HTR-8/SVneo (cell line): Measurements from ENCODE around the gene STK4.
A peak's percentile ranks its signal among the peaks of the same experiment; 100 is the strongest.

ENCODE experiments used
- DNase-seq: peaks from one replicate; pipeline ENCODE4 v3.0.0; 2011; ENCODE audit warnings: low spot score, mixed read lengths; ENCODE audit not compliant: insufficient read length
- FAIRE-seq: peaks from 2 replicates; lab custom pipeline; 2011; peaks lifted over from hg19 to GRCh38; lab: Jason Lieb, UNC

STK4 gene

DNA sequence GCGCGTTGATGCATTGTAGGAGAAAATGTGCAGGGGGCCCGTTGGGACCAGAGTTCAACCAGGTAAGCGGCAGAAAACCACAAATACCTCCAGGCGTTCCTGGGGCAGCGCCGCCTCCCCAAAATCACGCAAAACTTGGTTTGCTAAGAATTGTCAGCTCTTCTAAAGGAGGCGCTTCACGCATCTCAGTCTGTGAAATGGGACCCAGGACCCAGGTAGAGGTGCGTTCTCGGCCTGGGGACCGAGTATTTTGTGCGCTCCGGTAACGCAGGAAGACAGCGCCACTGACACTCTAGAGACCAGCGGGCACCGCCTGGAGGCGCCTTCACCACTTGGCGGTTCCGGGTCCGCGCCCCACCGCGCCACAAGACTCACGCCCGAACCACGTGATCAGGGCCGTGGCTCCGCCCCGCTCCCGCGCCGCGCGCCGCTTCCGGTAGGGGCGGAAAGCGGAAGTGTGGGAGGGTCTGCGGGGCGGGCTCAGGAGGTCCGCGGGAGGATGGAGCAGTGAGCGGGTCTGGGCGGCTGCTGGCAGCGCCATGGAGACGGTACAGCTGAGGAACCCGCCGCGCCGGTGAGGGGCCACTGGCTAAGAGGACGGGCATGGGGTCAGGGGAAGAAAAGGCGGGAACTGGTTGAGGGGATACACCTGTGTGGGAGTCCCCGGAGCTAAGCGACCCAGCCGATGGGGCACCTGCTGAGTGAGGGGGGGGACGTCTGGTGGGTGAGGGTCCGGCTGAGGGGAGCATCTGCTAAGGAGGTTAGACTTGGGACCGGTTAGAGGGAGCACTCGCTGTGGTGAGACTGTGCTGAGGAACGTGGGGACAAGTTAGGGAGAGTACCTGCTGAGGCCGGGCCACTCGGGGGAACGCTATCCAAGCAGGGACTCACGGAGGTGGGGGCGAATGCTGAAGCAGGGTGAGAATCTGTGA lies at the start of gene STK4:
Gene STK4 (plus strand): TSS at position 483 of the 932 bp plus-strand sequence. CDS start 57 bp downstream, at position 540.
- DNase-seq (peak; percentile 97), FAIRE-seq (peak; percentile 99)

DNA sequence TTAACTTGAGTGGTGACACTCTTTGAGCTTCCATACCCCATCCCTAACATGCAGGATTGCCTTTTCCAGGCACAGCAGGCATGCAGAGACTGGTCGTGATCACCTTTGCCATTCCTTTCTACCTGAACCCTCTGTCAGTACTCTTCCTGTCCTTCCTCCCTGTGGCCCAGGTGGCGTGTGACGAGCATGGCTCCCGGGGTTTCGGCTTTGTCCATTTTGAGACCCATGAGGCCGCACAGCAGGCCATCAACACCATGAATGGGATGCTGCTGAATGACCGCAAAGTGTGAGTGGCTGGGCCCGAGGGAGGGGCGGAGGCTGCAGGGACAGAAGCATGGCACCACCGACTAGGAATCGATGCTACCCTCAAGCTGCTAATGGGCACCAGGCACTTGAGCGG lies 49.7 kb upstream of the STK4 start:
- FAIRE-seq (no peak), DNase-seq (no peak)

DNA sequence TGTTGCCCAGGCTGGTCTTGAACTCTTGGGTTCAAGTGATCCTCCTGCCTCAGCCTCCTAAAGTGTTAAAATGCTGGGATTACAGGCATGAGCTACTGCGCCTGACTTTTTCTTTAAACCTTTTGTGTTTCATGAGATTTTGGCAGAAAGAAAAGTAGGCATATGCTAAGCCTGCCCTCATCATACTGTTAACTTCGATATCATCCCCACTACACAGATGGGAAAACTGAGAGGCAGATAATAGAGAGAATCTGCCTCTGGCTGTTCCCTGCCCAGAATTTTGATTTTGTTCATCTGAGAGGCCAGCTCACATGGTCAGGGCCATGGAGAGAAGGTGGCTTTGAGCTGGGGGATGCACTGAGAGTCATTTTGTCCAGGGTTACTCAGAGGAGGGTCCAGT lies 48.9 kb upstream of the STK4 start:
- DNase-seq (no peak), FAIRE-seq (no peak)

DNA sequence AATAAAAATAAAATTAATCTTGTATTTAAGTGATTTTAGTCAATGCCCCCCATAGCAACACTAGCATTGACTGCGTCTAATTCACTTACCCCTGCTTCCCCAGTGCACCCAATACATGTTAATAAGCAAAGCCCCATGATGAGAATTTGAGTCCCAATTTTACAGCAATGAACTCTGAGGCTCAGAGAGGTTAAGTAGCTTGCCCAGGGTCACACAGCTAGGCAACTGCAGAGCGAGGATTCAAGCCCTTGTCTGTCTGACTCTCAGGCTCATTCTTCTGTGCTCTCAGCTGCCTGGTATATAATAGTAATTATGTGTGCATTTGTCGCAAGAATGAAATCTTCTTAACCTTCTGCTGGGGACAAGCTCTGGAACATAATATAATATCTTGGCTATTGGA lies 48.0 kb upstream of the STK4 start:
- DNase-seq (no peak), FAIRE-seq (no peak)

DNA sequence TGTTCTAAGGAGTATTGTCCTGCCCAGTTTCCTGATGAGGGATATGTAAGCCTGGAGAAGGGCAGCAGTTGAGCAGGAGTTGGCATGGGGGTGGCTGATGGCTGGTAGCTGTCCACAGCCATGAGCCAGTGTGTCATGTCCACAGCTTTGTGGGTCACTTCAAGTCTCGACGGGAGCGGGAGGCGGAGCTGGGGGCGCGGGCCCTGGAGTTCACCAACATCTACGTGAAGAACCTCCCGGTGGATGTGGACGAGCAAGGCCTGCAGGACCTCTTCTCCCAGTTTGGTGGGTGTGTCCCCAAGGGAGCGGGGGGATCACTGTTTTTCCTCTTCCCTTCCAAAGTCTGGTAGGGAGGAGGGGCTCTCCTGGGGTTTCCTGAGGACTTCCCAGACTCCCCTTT lies 47.6 kb upstream of the STK4 start:
- no peak for DNase-seq
- FAIRE-seq, result peak; percentile 23

DNA sequence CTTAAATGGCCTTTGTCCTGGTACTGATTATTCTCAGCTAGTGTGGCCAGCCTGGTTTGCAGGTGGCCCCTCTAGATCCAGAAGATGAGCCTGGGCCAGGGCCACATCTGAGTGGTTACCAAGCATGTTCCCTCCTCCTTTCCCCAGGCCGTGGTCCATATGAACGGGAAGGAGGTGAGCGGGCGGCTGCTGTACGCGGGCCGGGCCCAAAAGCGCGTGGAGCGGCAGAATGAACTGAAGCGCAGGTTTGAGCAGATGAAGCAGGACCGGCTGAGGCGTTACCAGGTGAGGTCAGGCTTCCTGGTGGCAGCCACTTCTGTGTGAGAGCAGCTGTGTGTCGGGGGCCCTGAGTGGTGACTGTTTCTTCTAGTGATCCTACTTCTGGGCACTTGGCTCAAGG lies 44.9 kb upstream of the STK4 start:
- peak; percentile 69 for FAIRE-seq
- DNase-seq, result no peak

DNA sequence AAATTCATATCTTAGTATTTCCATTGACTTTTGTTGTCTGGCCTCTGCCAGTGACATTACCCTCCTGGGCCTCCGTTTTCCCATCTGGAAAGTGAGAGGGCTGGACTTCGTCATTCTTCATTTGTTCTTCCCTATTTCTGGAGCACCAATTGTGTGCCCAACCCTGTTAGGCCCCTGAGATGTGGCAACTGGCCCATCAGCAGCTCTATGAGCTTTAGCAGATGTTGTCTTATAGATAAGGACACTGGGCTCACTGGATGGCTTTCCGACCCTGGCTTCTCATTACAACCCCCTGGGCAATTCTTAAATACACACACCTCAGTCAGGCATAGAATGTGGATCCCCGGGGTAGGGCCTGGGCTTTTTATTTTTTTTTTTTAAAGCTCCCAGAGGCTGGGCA lies 41.8 kb upstream of the STK4 start:
- DNase-seq, result no peak
- no peak for FAIRE-seq

DNA sequence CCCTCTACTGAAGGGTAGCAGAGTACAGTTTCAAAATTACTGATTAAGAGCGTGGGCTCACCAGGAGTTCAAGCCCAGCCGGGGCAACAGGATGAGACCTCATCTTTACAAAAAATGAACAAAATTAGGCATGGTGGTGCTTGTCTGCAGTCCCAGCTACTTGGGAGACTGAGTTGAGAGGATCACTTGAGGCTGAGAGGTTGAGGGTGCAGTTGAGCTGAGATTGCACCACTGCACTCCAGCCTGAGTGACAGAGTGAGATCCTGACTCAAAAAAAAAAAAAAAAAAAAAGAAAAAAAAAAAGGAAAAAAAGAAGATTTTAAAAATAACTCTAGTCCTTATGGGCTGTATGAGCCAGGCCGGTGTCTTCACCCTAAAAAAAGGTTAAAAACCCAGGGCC lies 37.7 kb upstream of the STK4 start:
- FAIRE-seq (no peak), DNase-seq (no peak)

DNA sequence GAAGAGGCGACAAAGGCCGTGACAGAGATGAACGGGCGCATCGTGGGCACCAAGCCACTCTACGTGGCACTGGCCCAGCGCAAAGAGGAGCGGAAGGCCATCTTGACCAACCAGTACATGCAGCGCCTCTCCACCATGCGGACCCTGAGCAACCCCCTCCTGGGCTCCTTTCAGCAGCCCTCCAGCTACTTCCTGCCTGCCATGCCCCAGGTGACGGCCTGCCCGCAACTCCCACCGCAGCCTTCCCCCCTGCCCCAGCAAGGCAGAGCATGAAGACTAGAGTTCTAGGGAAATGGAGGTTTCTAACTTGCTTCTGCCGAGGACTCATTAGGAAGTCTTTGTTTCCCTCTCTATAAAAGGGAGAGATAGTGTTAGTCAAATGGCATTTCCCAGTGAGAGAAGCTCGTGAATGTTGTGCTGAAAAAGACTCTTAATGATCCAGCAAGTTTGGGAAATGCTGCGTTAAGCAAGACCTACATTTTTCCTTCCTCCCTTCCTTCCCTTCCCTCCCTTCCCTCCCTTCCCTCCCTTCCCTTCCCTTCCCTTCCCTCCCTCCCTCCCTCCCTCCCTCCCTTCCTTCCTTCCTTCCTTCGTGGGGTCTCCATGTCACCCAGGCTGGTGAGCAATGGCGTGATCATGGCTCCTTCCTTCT lies 35.7 kb upstream of the STK4 start:
- FAIRE-seq (peak; percentile 31), DNase-seq (no peak)

DNA sequence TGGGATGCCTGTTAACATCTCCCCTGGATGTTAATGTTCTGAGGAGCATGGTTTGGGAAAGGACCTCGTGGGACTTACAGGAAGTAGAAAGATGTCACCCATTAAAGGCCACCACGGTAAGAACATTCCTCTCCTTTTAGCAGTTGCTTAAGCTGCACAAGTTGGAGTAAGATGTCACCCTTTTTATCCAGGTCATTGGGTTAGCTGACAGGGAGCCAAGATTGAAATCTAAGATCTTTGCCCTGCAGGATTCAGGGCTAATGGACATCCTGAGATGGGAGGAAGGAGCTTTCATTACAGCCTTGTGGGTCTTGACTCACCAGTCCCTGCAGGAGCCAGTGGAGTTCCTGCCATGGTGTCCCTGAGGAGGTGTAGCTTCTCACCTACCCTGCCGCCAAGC lies 34.4 kb upstream of the STK4 start:
- FAIRE-seq, result peak; percentile 44
- no peak for DNase-seq

DNA sequence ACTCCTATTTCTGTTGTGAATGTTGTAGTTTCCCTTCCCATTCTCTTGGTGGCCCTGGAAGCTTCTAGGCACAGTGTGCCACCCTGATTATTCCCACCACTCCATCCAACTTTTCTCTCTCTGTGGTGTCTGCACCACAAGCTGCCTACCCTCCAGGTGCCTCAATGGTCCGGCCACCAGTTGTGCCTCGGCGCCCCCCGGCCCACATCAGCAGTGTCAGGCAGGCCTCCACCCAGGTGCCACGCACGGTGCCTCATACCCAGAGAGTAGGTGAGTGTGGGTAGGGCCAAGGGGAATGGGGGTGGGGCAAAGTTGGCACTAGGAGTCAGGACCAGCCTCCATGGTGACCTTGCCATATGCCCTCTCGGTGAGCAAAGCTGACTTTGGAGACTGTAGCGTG lies 33.4 kb upstream of the STK4 start:
- FAIRE-seq (peak; percentile 89), DNase-seq (no peak)

DNA sequence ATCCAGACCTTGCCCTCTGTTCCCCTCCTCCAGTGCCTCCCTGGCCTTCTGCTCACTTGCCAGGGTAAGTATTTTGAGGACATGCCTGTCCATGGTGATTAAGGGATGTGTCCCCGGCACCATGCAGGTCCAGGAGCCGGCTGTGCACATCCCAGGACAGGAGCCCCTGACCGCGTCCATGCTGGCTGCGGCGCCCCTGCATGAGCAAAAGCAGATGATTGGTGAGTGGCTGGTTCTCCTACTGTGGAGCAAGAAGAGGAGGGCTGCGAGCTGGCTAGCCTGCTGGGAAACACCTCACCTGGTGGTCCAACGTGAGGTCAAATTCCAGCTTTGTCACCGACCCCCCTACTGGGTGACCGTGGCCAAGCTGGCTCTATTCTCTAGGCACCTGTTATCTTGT lies 29.8 kb upstream of the STK4 start:
- DNase-seq (no peak), FAIRE-seq (no peak)

DNA sequence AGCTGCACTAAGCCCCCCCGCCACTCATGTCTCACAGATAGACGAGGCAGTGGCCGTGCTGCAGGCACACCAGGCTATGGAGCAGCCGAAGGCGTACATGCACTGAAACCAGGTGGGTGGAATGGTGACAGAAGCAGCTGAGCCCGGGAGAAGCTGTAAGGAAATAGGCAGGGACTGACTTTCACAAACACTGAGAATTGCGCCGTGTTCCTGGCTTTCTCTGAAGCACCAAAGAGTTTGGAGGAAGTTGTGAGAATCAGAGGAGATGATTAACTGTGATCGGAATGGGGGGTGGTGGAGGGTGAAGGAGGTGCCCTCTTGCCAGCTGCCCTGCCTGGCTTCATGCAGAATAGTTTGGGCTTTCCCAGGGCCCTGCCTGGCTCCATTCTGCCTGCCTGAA lies 27.7 kb upstream of the STK4 start:
- FAIRE-seq (peak; percentile 81), DNase-seq (no peak)

DNA sequence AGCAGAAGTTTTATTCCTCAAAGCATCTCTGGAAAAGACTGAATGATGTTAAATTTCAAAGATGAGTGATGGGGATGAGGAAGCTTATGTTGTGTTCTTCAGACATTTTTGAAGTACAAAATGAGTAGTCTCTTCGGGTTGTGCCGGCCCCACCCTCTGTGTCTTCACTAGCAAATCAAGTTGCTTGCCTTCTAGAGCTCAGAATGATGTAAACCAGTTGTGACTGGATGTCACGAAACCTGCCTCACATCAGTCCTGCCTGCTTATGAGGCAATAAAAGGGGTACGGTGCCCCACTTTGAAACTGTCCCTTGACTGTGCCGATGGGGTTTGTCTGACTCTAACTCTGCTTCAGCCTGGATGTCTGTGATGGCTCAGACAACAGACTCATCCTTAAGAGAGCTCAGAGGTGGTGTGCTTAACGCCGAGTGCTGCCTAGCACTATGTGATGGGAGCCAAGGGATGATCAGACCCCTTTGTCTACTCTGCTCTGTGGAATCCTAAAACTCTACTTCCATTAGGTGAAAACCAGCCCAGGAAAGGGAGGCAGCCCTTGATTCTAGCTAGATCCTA lies 25.1 kb upstream of the STK4 start:
- DNase-seq (no peak), FAIRE-seq (peak; percentile 16)

DNA sequence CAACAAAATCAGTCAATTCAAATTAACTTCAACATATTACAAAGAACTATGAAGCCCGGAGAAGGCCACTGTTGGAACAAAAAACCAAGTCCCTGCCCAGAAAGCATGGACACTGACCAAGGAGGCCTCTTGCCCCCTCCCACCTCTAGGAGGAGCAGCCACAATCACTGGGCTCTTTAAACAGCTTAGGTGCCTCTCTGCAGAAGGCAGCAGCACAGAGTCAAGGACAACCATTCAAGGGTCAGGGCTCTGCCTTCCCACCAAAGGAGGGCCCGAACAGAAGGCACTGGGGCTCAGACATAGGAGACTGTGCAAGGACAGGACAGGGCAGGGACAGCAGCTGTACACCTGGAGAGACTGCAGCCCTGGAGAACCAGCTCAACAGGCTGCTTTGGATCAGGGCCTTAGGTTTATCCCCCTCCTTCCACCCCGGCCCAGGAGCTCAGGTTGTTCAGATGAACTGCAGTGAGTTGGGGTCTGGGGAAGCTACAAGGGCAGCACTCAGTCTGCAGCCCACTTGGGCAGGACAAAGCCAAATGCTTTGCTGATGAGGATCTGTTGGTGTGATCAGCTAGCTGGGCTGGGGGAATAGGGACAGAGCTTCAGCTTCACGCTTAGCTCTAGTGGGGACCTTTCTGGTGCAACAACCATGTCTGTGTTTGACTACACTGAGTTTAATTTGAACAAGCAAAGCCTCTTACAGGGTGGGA lies 23.9 kb upstream of the STK4 start:
- no peak for FAIRE-seq
- no peak for DNase-seq

DNA sequence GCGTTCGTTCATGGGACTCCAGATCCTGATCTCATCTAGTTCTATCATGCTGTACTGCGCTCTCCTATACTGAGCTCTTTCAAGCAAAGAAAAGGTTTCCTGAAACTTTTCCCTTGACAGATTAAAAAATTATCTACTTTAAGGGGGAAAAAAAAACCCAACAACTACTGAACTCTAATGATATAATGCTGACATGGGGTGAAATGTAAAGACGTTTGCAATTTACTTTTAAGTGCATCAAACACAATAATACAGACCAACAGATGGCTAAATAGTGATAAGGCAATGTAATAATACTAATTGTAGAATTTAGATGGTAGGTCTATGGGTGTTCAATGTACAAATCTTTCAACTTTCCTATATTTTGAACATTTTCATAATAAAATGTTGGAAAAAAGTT lies 22.5 kb upstream of the STK4 start:
- FAIRE-seq (no peak), DNase-seq (no peak)

DNA sequence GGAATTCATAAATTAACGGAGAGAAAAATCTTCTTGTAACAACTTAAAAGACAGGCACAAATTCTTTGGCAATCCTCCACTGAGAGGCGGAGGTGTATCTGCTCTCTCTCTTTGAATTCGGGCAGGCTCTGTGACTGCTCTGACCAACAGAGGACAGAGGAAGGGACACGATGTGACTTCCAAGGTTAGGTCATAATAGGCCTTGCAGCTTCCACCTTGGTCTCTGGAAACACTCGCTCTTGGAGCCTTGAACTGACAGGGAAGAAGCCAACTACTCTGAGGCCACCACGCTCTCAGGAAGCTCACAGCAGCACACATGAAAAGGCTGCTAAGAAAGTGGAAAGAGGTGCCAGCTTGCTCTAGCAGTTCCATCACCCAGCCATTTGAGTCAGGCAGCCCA lies 21.1 kb upstream of the STK4 start:
- DNase-seq (no peak), FAIRE-seq (no peak)

DNA sequence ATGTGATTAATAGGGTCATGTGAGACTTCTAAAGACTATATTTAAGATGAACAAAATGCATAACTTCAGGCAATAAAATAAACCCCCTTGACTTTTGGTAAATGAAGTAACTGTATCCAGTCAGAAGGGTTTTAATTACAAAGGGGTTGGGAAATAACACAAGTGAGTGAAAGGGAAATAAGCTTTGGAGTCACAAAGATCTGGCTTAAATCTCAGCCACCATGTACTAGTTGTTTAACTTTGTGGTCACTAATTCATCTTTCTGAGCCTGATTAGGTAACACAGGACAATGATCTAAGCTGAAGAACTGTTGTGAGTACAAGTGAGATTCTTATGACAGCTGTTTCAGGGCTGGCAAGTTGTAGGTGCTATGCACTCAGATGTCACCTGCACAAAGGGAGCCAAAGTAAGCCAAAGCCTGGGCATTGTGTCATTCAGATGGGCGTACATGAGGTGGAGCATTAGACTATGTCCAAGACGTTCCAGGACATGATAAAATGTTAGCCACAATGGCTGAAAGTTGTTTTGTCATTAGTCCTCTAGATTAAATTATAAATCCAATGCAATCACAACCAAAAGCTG lies 19.9 kb upstream of the STK4 start:
- FAIRE-seq (peak; percentile 72), DNase-seq (no peak)

DNA sequence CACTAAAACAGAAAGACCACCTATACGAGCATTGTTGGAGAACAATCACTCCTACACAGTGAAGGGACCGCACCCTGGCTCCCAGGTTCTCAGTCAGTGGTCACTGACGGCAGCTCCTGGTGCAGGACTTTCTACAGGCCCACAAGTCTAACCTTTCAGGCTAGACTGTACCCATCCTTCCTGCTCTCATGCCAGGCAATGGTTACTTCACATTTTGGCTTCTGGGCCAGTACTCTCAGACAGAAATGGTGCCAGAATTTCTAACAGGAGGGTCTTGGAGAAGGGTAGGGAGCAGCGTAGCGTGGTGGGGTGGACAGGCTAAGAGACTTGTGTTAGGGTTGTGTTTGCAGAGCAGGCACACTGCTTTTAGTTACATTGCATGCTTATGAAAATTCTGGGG lies 18.2 kb upstream of the STK4 start:
- peak; percentile 4 for FAIRE-seq

DNA sequence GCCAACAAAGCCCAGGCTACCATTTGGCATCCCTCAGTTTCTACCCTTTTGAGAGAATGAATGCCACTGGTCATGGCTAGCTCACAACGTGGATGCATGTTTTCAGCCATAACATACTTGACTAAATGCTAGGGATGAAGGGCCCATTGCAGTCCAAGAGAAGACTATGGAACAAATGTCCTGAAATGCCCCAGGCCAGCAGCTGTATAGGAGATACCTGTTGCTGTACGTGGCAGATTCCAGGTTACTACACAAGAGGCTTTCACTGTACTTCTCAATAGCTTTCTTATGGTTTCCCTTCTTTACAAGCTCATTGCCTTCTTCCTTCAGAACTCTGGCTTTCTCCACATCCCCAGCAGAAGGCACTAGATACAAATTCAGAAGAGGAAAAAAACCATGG lies 17.8 kb upstream of the STK4 start:
- FAIRE-seq (peak; percentile 55), DNase-seq (no peak)

More for the DNA sequence above, 18.2 kb upstream of the STK4 start:
- no peak for DNase-seq
